NCI-H146 (cell line): ENCODE data around the gene LEPROT.
"Not testable (repeated sequence)": the region's sequence is repeated elsewhere in the genome, so short reads cannot be mapped to it uniquely, and the experiment has no call there.

Experiments used
- DNase-seq: peaks from one replicate; lab custom pipeline; 2025; lab: John Stamatoyannopoulos, UW

The LEPROT gene

GRCh38 chr1:65437616-65438015, 17.1 kb downstream of the LEPROT start:
- DNase-seq, result no peak

GRCh38 chr1:65440322-65440900, 19.9 kb downstream of the LEPROT start:
- DNase-seq, result no peak

GRCh38 chr1:65440915-65441314, 20.4 kb downstream of the LEPROT start:
- DNase-seq, result no peak

GRCh38 chr1:65441464-65441863, 21.0 kb downstream of the LEPROT start:
- no peak for DNase-seq

GRCh38 chr1:65442442-65442841, 22.0 kb downstream of the LEPROT start:
- DNase-seq, result no peak

GRCh38 chr1:65443647-65444046, 23.2 kb downstream of the LEPROT start:
- no peak for DNase-seq

- no peak for DNase-seq
Observed at GRCh38 chr1:65444128-65444640, 23.7 kb downstream of the LEPROT start.

- no peak for DNase-seq
Observed at GRCh38 chr1:65445837-65446236, 25.4 kb downstream of the LEPROT start.

GRCh38 chr1:65449214-65449823, 28.9 kb downstream of the LEPROT start:
- no peak for DNase-seq

- DNase-seq, result not testable (repeated sequence)
Observed at GRCh38 chr1:65455678-65456077, 35.2 kb downstream of the LEPROT start.

- no peak for DNase-seq
Observed at GRCh38 chr1:65456481-65456880, 36.0 kb downstream of the LEPROT start.

GRCh38 chr1:65457868-65458267, 37.4 kb downstream of the LEPROT start:
- DNase-seq, result no peak

GRCh38 chr1:65458730-65459396, 38.4 kb downstream of the LEPROT start:
- DNase-seq, result no peak

- DNase-seq, result peak; percentile 23
Observed at GRCh38 chr1:65459397-65459768, 38.9 kb downstream of the LEPROT start.

- not testable (repeated sequence) for DNase-seq
Observed at GRCh38 chr1:65465837-65466236, 45.4 kb downstream of the LEPROT start.

- DNase-seq, result peak; percentile 77
Observed at GRCh38 chr1:65467536-65467935, 47.1 kb downstream of the LEPROT start.

- no peak for DNase-seq
Observed at GRCh38 chr1:65469126-65469888, 48.8 kb downstream of the LEPROT start.

GRCh38 chr1:65469889-65470340, 49.4 kb downstream of the LEPROT start:
- DNase-seq, result no peak

GRCh38 chr1:65470766-65471165, 50.3 kb downstream of the LEPROT start:
- no peak for DNase-seq

GRCh38 chr1:65471213-65471833, 50.9 kb downstream of the LEPROT start:
- no peak for DNase-seq

- no peak for DNase-seq
Observed at GRCh38 chr1:65471861-65472332, 51.4 kb downstream of the LEPROT start.

GRCh38 chr1:65476327-65476726, 55.9 kb downstream of the LEPROT start:
- no peak for DNase-seq
